Measurements from ENCODE around the gene GRID2.
"Not testable (repeated sequence)": the region's sequence is repeated elsewhere in the genome, so short reads cannot be mapped to it uniquely, and the experiment has no call there.

The GRID2 gene

DNA sequence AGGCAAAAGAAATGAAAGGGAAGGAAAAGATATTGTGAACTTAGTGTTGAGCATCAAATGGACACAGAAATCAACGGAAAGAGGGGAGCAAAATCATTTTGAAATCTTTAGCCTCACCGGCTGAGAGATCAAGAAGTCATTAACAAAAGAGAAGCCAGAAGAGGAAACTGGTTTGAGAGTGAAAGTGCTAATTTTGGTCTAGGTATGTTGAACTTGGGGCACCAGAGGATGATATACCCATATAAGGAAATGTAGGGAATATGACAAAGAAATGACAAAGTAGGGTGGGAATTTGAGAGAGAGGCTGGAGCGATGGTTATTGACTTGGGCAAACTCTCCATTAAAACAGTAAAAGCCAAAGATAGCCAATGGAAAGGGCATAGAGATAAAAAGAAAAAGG is 1341.4 kb downstream of the GRID2 start:
- in situ Hi-C loops (cut with HindIII; ENCODE audit: low sequenced_read_pairs), result no loop called here

DNA sequence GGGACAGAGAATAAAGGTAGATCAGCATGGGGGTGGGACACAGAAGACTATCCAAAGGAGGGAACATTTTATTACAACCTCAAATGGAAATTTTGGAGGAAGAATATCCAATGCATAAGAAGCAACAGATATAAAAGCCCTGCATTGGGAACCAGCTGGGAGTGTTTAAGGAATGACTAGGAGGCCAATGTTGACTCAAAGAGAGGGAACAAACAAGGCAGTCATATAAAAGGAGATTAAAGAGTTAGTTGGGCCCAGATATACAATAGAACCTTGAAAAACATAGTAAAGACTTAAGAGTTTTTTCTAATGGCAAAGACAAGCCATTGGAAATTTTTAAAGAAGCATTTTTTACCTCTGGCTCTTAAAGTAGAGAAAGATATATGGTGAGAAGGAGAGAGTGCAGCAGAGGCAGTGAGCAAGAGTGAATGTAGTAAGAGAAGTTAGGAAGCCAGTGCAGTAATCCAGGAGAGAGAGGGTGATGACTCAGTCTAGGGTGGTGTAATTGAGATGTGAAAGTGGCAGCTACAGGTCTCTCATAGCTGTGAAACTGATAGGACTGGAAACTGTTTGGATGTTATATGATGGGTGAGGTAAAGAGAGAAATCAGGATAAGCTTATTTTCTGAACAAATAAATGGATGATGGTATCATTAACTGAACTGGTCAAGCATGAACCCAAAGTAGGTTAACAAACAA is 1342.6 kb downstream of the GRID2 start:
- in situ Hi-C loops (cut with HindIII; ENCODE audit: low sequenced_read_pairs), result no loop called here

DNA sequence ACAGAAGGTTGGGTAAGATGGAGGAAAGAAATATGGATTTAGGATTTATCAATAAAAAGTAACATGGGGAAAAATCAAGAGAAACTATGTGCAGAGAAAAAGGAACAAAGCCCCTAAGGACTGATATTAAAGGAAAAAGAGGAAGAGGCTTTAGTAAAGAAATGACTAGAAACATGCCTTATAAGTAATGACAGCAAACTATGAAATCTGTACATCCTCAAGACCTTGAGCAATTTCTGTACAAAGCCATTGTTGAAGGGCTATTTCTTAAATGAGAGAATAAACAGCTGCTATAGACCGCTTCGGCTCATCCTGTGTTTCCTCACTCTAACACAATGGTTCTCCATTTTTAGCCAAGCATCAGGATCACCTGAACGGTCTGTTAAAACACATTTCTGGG is 1344.5 kb downstream of the GRID2 start:
- in situ Hi-C loops (cut with HindIII; ENCODE audit: low sequenced_read_pairs), result no loop called here

DNA sequence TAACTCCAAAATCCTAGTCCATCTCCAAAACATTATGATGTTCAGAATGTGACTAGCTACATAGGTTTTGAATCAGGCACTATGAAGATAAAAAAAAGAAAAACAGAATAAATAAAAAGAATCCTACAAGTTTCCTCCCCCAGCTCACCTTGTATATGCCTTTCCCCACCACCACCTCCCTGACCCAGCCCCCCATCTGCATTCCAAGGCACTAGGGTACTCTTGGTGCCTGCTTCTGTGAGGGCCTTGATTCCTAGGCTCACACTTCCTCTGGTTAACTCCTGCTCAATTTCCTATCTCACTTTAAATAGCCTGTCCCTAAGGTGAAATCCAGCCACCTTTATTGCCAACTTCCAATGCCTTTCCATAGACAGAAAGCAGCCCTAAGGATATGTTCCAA is 1346.1 kb downstream of the GRID2 start:
- in situ Hi-C loops (cut with HindIII; ENCODE audit: low sequenced_read_pairs), result no loop called here

DNA sequence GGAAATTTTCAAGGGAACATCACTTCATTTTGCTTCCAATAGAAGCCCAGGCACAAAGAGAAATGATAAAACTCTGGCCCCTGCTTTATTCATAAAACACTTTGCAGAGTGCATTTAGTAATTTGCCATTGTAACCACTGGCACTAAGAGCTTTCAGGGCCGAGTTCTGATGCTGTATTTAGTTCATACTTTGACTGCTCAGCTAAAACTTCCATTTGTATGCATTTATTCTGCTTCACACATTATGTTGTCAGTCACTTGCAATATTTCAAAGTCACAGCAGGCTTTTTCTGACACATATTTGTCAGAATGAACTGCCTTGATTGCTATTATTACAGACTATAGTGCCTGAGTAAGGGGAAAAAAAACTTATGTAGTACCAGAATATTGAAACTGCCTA is 1350.4 kb downstream of the GRID2 start:
- in situ Hi-C loops (cut with HindIII; ENCODE audit: low sequenced_read_pairs), result no loop called here

DNA sequence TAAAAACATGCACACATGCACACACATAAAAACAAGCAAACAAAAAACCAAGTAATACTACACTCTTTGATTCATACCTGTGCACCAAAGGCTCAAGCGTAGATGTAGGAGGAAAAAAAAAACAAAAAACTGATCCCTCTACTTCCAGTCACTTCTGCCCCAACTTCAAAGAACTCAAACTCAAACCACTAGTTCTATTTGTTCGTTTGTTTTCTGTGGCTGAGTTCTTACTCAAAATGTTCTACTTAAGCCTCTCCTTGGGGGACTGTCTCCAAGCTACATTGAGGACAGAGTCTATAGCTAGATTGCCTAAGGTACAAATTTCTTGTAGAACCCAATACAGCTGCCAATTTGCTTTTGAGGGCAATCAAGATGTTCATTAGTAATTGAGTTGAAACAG is 1353.8 kb downstream of the GRID2 start:
- in situ Hi-C loops (cut with HindIII; ENCODE audit: low sequenced_read_pairs), result no loop called here

DNA sequence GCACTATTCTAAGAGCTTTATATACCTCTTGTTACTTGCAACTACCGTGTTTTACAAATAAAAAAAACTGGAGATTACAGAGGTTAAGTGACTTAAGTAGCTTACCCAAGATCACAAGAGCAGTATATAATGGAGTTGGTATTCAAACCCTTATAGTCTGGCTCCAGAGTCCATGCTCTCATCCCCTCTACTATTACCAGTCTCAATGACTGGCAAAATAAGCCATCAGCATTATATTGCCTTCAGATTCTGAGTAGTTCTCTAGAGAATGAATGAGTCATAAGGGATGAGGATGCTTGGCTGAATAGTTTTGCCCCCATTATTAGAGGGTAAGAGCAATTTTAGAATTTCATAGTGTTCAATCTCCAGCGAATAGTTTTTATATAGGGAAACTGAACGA is 1354.7 kb downstream of the GRID2 start:
- in situ Hi-C loops (cut with HindIII; ENCODE audit: low sequenced_read_pairs), result no loop called here

DNA sequence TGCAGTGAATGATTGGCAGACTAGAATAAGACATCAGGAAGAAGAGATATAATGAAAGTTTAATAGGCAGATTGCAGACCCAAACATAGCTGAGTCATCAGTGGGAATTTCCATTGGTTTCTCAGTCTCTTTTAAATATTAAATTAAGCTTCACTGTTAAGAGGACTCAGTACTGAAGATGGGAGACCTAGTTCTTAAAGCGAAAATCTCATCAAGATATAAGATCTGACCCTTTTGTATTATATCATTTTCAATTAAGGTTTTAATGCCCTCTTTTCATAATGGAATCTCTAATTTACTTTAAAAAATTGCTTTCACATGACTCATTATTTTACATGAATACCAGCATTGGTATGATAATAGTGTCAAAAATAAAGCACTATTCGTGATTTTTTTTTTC is 1355.9 kb downstream of the GRID2 start:
- in situ Hi-C loops (cut with HindIII; ENCODE audit: low sequenced_read_pairs), result no loop called here

DNA sequence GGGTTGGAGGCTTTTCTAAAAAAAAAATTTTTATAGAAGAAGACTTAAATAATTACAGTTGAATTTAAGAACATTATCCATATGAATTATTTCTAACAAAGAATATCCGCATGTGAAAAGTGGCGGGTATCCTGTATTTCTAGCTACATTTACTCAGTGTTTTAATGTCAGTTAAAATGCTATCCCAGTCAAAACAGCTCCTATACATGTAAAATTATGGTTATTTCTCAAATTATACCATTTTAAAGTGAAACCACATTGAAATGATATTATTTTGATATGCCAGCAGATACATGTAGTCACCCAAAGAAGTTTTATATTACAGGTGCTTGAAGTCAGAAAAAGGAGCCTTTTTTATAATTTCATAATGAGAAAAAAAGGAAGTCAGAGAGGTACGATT is 1356.3 kb downstream of the GRID2 start:
- in situ Hi-C loops (cut with HindIII; ENCODE audit: low sequenced_read_pairs), result no loop called here

DNA sequence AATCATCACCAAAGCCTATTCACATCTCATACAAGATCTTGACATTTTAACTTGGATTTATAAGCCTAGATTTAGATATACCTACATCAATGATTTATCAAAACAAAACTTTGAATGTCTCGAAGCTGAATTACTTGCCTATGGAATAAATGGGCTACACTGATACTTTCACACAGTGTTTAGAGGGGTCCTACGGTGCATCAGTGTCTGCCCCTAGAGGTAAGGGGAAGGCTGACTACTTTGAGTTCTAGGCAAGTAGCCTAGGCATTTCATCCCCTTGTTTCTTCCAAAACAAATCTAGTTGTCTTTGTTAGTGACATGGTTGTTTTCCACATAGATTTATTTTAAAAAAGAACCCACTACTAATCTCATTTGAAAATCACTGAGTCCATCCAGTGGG is 1366.7 kb downstream of the GRID2 start:
- in situ Hi-C loops (cut with HindIII; ENCODE audit: low sequenced_read_pairs), result no loop called here

DNA sequence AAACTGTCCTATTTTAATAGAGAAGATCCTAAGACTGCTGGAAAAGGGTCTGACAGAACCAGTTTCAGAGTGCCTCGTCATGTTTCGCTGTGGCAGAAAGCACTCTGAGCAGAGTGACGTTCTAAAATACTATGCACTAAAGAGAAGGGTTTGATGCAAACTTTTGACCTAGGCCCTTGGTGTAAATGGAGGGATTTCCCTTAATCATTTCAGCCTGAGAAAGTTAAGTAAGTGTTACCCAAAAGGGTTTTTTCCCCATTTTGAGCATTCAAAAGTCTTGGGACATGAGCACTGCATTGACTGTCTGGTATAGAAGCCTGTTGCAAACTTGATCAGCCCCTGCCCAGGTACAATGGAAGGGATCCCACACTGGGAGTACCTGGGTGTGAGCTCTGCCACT is 1367.3 kb downstream of the GRID2 start:
- in situ Hi-C loops (cut with HindIII; ENCODE audit: low sequenced_read_pairs), result no loop called here

DNA sequence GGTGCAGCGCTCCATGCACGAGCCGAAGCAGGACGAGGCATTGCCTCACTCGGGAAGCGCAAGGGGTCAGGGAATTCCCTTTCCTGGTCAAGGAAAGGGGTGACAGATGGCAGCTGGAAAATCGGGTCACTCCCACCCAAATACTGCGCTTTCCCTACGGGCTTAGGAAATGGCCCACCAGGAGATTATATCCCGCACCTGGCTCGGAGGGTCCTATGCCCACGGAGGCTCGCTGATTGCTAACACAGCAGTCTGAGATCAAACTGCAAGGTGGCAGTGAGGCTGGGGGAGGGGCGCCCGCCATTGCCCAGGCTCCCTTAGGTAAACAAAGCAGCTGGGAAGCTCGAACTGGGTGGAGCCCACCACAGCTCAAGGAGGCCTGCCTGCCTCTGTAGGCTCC is 1373.2 kb downstream of the GRID2 start:
- in situ Hi-C loops (cut with HindIII; ENCODE audit: low sequenced_read_pairs), result not testable (repeated sequence)

DNA sequence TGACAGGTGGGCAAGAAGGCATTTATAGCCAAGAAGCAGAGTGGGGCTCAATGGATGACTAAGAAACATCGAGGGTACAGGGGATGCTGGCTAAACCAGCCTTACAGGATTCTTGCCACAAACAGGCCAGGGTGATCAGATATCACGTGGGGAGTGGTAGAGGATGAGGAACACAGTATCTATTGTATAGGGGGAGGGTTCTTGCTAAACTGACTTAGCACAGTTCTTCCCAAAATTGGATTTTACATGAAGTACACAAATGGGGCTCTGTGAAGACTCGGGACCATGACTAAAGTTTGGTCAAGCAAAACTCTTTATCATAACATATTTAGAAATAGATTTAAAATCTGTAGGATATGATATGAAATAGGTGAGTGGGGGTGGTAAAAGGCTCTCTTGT is 1380.8 kb downstream of the GRID2 start:
- in situ Hi-C loops (cut with HindIII; ENCODE audit: low sequenced_read_pairs), result no loop called here

DNA sequence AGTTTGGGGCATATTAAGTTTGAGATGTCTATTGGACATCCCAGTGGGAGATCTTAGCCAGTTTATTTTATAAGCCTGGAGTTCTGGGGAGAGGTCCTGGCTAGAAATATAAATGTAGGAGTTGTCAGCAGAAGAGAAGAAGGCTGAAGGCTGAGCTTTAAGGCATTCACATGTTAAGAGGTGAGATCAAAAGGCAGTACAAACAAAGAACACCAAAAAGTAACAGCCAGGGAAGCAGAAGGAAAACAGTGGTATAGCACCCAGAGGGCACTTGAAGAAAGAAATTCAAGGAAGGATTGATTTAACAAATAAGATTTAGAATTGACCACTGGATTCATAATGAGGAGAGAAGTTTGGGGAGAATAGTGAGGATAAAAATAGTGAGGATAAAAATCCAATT is 1383.5 kb downstream of the GRID2 start:
- in situ Hi-C loops (cut with HindIII; ENCODE audit: low sequenced_read_pairs), result no loop called here

DNA sequence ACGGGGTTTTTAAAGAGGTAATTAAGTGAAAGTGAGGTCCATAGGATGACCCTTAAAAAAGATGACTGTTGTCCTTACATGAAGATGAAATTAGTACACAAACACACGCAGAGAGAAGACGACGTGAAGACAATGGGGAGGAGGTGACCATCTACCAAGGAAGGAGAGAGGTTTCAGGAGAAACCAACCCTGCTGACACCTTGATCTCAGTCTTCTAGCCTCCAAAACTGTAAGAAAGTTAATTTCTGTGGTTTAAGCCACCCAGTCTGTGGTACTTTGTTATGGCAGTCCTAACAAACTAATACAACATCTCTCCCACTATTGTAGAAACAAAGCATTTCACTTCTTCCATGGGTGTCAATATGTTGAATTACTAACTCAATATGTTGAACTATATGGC is 1385.2 kb downstream of the GRID2 start:
- in situ Hi-C loops (cut with HindIII; ENCODE audit: low sequenced_read_pairs), result no loop called here

DNA sequence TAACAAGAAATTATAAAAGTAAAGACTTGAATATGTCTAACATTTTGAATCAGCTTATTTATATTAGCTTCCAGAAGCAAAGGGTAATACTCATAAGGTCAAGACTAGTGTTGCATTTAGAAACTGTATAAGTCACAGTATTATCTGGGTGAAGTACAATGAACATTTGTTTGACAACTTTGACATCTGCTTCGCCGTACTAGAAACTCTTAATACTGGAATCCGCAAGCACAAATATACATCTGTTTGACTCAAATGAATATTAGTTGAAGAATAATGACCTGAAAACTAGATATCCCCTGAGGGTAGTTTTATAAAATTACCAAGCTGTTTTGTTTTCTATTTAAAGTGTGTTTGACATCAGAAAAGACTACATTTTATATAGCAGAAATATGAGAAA is 1389.4 kb downstream of the GRID2 start:
- in situ Hi-C loops (cut with HindIII; ENCODE audit: low sequenced_read_pairs), result no loop called here

DNA sequence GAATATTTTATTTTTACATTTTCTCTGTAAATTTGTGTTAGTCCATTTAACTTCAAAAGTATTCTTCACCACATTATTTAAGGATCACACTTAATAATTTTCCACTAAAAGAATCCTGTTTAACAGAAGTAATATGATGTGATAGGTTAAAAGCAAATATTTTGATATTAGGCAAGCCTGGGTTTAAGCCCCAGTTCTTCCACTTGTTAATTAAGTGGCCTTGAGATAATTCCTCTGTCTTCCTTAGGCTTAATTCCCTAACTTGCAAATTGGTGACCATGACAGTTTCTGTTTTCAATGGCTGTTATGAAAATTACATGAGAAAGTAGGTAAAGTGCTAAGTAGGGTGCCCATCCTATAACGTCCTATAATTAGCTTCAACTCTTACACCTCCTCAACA is 1394.9 kb downstream of the GRID2 start:
- in situ Hi-C loops (cut with HindIII; ENCODE audit: low sequenced_read_pairs), result no loop called here

DNA sequence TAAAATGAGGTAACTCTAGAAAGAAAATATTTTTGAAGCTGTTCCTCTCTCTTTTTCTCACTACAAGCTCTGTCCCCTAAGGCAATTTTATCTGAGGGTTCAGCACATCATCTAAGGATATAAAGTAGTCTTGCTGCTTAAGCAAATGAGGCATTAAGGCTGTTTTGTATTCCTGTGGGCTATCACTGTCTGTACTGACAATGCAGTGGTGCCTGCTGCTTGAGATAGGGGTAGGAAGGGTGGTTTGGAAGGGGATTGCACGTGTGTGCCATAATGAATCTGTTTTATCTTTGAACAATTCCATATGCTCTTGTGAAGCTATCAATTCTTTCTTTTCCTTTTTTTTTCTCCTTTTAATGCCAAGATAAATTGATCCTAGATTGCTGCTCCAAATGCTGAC is 1396.8 kb downstream of the GRID2 start:
- in situ Hi-C loops (cut with HindIII; ENCODE audit: low sequenced_read_pairs), result no loop called here

DNA sequence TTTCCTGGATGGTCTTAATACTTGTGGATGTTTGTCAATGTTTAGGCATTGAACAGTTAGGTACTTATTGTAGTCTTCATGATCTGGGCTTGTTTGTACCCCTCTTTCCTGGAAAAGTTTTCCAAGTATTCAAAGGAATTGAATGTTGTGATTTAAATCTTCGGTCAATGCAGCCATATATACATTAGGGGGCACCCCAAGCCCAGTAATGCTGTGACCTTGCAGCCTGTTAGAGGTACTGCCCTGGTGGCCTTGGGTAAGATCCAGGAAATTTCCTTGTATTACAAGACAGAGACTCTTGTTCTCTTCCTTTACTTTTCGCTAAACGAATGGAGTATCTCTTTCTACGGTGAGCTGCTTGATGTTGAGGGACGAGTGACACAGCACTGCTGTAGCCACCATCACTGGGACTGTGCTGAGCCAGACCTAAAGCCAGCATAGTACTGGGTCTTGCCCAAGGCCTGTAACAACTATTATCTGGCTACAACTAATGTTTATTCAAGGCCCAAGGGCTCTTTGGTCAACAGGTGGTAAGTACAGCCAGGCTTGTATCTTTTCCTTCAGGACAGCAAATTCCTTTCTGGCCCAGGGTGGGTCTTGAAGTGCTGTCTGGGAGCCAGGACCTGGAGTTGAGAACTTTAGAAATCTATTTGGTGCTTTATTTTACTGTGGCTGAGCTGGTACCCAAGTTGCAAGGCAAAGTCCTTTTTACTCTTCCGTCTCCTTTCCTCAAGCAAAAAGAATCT is 1406.5 kb downstream of the GRID2 start:
- in situ Hi-C loops (cut with HindIII; ENCODE audit: low sequenced_read_pairs), result no loop called here

DNA sequence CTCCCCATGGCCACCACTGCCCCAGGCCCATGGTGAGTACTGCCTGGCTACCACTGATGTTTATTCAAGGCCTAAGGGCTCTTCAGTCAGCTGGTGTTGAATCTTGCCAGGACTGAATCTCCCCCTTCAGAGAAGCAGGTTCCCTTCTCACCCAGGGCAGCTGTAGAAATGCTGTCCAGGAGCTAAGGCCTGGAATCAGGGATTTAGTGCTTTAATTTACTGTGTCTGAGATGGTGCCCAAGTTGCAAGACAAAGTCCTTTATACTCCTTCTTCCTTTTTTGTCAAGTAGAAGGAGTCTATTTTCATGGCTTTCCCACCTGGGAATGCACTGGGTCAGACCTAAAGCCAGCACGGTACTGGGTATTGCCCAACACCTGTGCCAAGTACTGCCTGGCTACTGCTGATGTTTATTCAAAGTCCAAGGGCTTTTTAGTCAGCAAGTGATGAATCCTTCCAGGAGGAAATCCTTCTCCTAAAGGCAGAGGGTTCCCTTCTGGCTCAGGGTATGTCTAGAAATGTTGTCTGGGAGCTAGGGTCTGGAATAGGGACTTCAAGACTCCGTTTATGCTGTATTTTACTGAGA is 1407.2 kb downstream of the GRID2 start:
- in situ Hi-C loops (cut with HindIII; ENCODE audit: low sequenced_read_pairs), result no loop called here

DNA sequence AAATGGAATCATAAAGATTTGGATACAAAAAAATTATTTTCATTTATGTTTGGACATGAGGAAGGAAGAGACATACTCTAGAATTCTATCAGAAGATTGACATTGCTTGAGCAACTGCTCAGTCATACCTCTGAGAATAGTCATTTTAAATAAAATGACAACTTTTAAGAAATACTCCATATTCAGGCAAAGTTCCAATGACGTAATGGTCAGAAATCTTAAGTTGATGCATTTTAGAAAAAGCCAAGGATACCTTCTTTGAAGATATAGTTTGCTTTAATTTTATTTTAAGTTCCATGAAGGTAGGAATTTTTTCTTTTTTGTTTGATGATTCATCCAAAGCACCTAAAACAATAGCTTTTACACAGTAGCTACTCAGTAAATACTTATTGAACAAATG is 1414.5 kb downstream of the GRID2 start:
- in situ Hi-C loops (cut with HindIII; ENCODE audit: low sequenced_read_pairs), result no loop called here

DNA sequence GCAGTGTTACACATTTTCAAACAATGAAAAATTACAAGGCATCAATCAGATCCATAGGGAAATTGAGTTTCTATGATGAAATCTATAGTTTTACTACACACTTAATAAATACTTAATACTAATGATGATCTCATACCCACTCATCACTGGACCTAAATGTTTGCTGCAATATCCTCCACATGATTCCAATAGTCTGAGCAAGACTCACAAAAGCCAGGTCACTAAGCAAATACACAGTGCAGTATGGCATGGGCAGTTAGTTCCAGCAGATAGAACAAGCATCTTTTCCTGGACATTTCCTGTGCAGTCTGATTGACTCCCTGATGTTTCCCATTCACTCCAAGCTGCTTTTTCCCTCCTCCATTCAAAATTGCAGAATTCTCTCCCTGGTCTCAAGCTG is 1415.8 kb downstream of the GRID2 start:
- in situ Hi-C loops (cut with HindIII; ENCODE audit: low sequenced_read_pairs), result no loop called here
